Esophagus squamous epithelium (tissue), 5 donors: Measurements from ENCODE around the gene KIAA0753. TPM values are rescaled to one million over a fixed set of nuclear protein-coding genes. Genes with fewer than 3 reads are reported as not detected.
"Not testable (repeated sequence)": the region's sequence is repeated elsewhere in the genome, so short reads cannot be mapped to it uniquely, and the experiment has no call there.

Experiments used
- DNase-seq: peaks from one replicate; lab custom pipeline; 2025; lab: John Stamatoyannopoulos, UW
- H3K27ac ChIP-seq, 4 donors: fragments of 200-600 bp; sonication (generic); one replicate each; pipeline ENCODE4 v1.5.1; 2016 to 2019; ENCODE audit warnings: mild to moderate bottlenecking in 1 of 4
- H3K27me3 ChIP-seq, 4 donors: fragments of 200-600 bp; sonication (generic); 1 replicate in 3 of 4; 2 replicates in 1 of 4; pipeline versions ENCODE4 v1.5.1 to v1.6.0; 2017 to 2021; ENCODE audit warnings: antibody characterized with exemption in 1 of 4
- H3K36me3 ChIP-seq, 3 donors: fragments of 200-600 bp; sonication (generic); one replicate each; pipeline ENCODE4 v1.5.1; 2016 to 2019
- H3K4me1 ChIP-seq, 3 donors: fragments of 200-600 bp; sonication (generic); one replicate each; pipeline ENCODE4 v1.5.1; 2017 to 2019
- H3K4me3 ChIP-seq, 4 donors: fragments of 200-600 bp; sonication (generic); 1 replicate in 3 of 4; 2 replicates in 1 of 4; pipeline ENCODE4 v1.5.1; 2016 to 2019; ENCODE audit warnings: mild to moderate bottlenecking in 2 of 4, moderate library complexity in 1 of 4
- H3K9me3 ChIP-seq, 3 donors: fragments of 200-600 bp; sonication (generic); one replicate each; pipeline ENCODE4 v1.5.1; 2016 to 2019
- CTCF ChIP-seq, 6 experiments: fragments of 450-650 bp in 4 of 6; fragments of 200-600 bp in 2 of 6; sonication (generic) in 2 of 6; IDR thresholded peaks; one replicate each; pipeline ENCODE4 v1.5.1; 2016 to 2019; ENCODE audit warnings: antibody characterized with exemption in 6 of 6, mild to moderate bottlenecking in 4 of 6, moderate library complexity in 4 of 6
- POLR2A ChIP-seq, 4 donors: fragments of 450-650 bp; IDR thresholded peaks; one replicate each; pipeline ENCODE4 v1.6.1; 2017; ENCODE audit warnings: antibody characterized with exemption in 4 of 4, mild to moderate bottlenecking in 4 of 4, moderate library complexity in 3 of 4
- WGBS, 2 donors: methylation state at CpG; one replicate each; pipeline ENCODE4 v1.1.5; 2018; 5-methylcytosine and 5-hydroxymethylcytosine counted together
- intact Hi-C: fragments of 100-400 bp; cut with DNase I; formaldehyde crosslinking; loops from one replicate; pipeline ENCODE4 v1.15.0; 2022
- total RNA-seq, 4 donors: library from RNA; depleted of rRNA; stranded (reverse); fragments of >200 nt; gene quantifications; one replicate each; pipeline ENCODE4 v1.1.0, GENCODE V29; 2016
- donor health status: DM: yes; HTN: yes; CAD: no.

Gene KIAA0753
- total RNA-seq, 4 donors from 2014 or later = 8.1 to 17.4 (median 11.4) TPM

GRCh38 chr17:6666557-6666956, 26.0 kb upstream of the KIAA0753 start:
- no peak for DNase-seq
- Histone ChIP-seq H3K4me1 (peaks cover 11 to 59% (median 14%) of the 10 kb centered on the region in 3 donors), H3K27me3 (no peaks in the 10 kb centered on the region), H3K27ac (peak overlapping the region; percentile 71 to 85 (median 79)), H3K36me3 (no peaks in the 10 kb centered on the region), H3K9me3 (no peaks in the 10 kb centered on the region), H3K4me3 (no peak overlapping the region)
- WGBS, 2 donors = 28 to 74% methylated on average over 3 to 6 of the region's 6 CpGs
- TF ChIP-seq CTCF (IDR thresholded peaks at IDR 0.05) (no peak), POLR2A (IDR thresholded peaks at IDR 0.05) (no peak)
- intact Hi-C loops = loop anchor here (10.0 kb wide), 2 partner anchors 178 to 338 kb away; no protein-coding TSS in a partner anchor

- WGBS, 2 donors = 17 to 35% methylated on average over 4 to 5 of the region's 9 CpGs
- H3K9me3 ChIP-seq = no peaks in the 10 kb centered on the region
- no peak for DNase-seq
- H3K27ac ChIP-seq = peak overlapping the region; percentile 71 to 85 (median 79)
- H3K27me3 ChIP-seq = peaks cover 0 to 4% (median 0%) of the 10 kb centered on the region in 4 donors
- no peaks in the 10 kb centered on the region for H3K36me3 ChIP-seq
- peak overlapping the region in 1 of 4 donors; percentile 1 for H3K4me3 ChIP-seq
- H3K4me1 ChIP-seq = peaks cover 11 to 54% (median 13%) of the 10 kb centered on the region in 3 donors
- TF ChIP-seq CTCF (IDR thresholded peaks at IDR 0.05) (peak; percentile 79 to 96 (median 84)), POLR2A (IDR thresholded peaks at IDR 0.05) (no peak)
- intact Hi-C loops = loop anchor here (10.0 kb wide), 2 partner anchors 179 to 339 kb away; no protein-coding TSS in a partner anchor
These were observed 25.6 kb upstream of the KIAA0753 start for GRCh38 chr17:6666077-6666521.

- Histone ChIP-seq H3K27me3 (peaks cover 0 to 28% (median 0%) of the 10 kb centered on the region in 4 donors), H3K4me1 (peaks cover 4 to 28% (median 6%) of the 10 kb centered on the region in 3 donors)
- H3K9me3 ChIP-seq, H3K4me3 ChIP-seq, H3K36me3 ChIP-seq, H3K27ac ChIP-seq, DNase-seq: not testable (repeated sequence)
- intact Hi-C loops = loop anchor here (10.0 kb wide), 2 partner anchors 182 to 342 kb away; no protein-coding TSS in a partner anchor
- WGBS, 2 donors = 88 to 95% methylated on average over 14 of the region's 14 CpGs
These were observed 22.7 kb upstream of the KIAA0753 start for GRCh38 chr17:6663200-6663599.

- H3K9me3 ChIP-seq = no peaks in the 10 kb centered on the region
- TF ChIP-seq CTCF (IDR thresholded peaks at IDR 0.05) (no peak), POLR2A (IDR thresholded peaks at IDR 0.05) (no peak)
- H3K27ac ChIP-seq = no peak overlapping the region
- peaks cover 0 to 42% (median 0%) of the 10 kb centered on the region in 4 donors for H3K27me3 ChIP-seq
- peaks cover 0 to 26% (median 3%) of the 10 kb centered on the region in 3 donors for H3K4me1 ChIP-seq
- H3K36me3 ChIP-seq = no peaks in the 10 kb centered on the region
- H3K4me3 ChIP-seq = no peak overlapping the region
- WGBS, 2 donors = 71 to 76% methylated on average over 2 of the region's 2 CpGs
- intact Hi-C loops = loop anchor here (10.0 kb wide), 2 partner anchors 183 to 343 kb away; no protein-coding TSS in a partner anchor
- DNase-seq = no peak
These were observed 20.9 kb upstream of the KIAA0753 start for GRCh38 chr17:6661464-6661848.

GRCh38 chr17:6660805-6661463, 20.4 kb upstream of the KIAA0753 start:
- WGBS, 2 donors = 47 to 55% methylated on average over 11 of the region's 11 CpGs
- Histone ChIP-seq H3K4me3 (no peak overlapping the region), H3K27me3 (peaks cover 0 to 44% (median 0%) of the 10 kb centered on the region in 4 donors), H3K36me3 (no peaks in the 10 kb centered on the region), H3K9me3 (no peaks in the 10 kb centered on the region), H3K27ac (no peak overlapping the region), H3K4me1 (peaks cover 0 to 24% (median 0%) of the 10 kb centered on the region in 3 donors)
- intact Hi-C loops = loop anchor here (10.0 kb wide), 2 partner anchors 184 to 344 kb away; no protein-coding TSS in a partner anchor
- DNase-seq = no peak
- TF ChIP-seq POLR2A (IDR thresholded peaks at IDR 0.05) (no peak), CTCF (IDR thresholded peaks at IDR 0.05) (no peak)
